ENCODE results near the gene LMAN1L.
"Not testable (repeated sequence)": the region's sequence is repeated elsewhere in the genome, so short reads cannot be mapped to it uniquely, and the experiment has no call there.

DNA sequence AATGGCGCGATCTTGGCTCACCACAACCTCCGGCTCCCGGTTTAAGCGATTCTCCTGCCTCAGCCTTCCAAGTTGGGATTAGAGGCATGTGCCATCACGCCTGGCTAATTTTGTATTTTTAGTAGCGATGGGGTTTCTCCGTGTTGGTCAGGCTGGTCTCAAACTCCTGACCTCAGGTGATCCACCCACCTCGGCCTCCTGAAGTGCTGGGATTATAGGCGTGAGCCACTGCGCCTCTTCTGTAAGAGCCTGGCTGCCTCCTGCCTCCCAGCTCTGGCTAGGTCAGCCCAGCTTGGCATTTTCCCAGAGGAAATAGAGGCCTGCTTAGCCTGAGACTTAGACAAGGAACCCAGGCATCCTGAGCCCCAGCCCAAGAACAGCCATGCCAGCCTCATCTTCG lies 26.6 kb upstream of the LMAN1L start:
- TF ChIP-seq, protein P1, sequence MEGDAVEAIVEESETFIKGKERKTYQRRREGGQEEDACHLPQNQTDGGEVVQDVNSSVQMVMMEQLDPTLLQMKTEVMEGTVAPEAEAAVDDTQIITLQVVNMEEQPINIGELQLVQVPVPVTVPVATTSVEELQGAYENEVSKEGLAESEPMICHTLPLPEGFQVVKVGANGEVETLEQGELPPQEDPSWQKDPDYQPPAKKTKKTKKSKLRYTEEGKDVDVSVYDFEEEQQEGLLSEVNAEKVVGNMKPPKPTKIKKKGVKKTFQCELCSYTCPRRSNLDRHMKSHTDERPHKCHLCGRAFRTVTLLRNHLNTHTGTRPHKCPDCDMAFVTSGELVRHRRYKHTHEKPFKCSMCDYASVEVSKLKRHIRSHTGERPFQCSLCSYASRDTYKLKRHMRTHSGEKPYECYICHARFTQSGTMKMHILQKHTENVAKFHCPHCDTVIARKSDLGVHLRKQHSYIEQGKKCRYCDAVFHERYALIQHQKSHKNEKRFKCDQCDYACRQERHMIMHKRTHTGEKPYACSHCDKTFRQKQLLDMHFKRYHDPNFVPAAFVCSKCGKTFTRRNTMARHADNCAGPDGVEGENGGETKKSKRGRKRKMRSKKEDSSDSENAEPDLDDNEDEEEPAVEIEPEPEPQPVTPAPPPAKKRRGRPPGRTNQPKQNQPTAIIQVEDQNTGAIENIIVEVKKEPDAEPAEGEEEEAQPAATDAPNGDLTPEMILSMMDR (optimal IDR thresholded peaks at IDR 0.05 in 1 of 3, IDR thresholded peaks at IDR 0.05 in 1 of 3, conservative IDR thresholded peaks at IDR 0.05 in 1 of 3; ENCODE audit: extremely low read depth in 1 of 3, insufficient read depth in 2 of 3, low read length in 3 of 3) = not testable (repeated sequence)
- not testable (repeated sequence) for TF ChIP-seq EZH2 (IDR thresholded peaks at IDR 0.05; ENCODE audit: low read length)
